ENCODE results near the gene SPIB.
"Not testable (repeated sequence)": the region's sequence is repeated elsewhere in the genome, so short reads cannot be mapped to it uniquely, and the experiment has no call there.

The SPIB gene

GRCh38 chr19:50390952-50391351, 27.8 kb upstream of the SPIB start:
- in situ Hi-C loops (cut with HindIII; ENCODE audit: low sequenced_read_pairs) = not testable (repeated sequence)

DNA sequence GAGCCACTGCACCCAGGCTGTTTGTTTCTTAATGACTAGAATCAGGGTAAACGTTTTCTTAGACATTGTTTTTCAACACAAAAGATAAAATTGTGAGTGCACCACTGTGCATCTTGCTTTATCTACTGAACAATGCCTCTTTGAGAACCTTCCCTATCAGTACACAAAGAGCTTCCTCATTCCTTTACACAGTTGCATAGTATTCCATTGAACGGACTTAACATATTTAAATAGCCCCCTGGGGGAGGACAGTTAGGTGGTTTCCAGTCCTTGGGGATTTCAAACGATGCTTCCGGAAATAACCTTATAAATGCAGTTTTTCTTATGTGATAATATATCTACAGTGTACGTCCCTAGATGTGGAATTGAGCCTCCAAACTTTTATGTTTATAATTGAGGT, 26.0 kb upstream of the SPIB start:
- in situ Hi-C loops (cut with HindIII; ENCODE audit: low sequenced_read_pairs) = no loop called here

- in situ Hi-C loops (cut with HindIII; ENCODE audit: low sequenced_read_pairs) = no loop called here
Measured at GRCh38 chr19:50393589-50393988, 25.1 kb upstream of the SPIB start.

GRCh38 chr19:50394017-50394416, 24.7 kb upstream of the SPIB start:
- in situ Hi-C loops (cut with HindIII; ENCODE audit: low sequenced_read_pairs) = no loop called here

DNA sequence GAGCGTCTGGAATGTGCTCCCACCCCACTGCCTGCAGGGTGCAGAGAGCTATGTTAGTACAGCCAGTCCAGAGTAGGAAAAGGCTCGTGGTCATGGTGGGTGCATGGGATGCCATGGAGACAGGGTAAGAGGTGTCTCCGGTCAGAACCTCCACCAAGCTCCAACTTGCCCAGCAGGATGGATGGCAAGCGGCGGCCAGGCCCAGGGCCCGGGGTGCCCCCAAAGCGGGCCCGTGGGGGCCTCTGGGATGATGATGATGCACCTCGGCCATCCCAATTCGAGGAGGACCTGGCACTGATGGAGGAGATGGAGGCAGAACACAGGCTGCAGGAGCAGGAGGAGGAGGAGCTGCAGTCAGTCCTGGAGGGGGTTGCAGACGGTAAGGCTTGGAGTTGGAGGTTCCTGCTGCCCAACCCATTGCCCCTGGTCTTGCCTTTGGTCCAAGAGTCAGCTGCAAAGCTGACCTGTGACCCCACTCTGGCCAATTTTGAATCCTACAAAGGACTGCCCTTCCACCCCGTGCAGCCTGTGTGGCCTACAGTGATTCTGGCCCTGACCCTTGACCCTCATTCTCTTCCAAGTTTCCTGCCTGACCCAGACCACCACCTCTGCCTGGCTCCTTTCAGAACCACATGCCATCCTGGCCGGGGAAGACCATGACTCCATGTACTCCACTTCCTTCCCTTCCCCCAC, 19.9 kb upstream of the SPIB start:
- in situ Hi-C loops (cut with HindIII; ENCODE audit: low sequenced_read_pairs) = no loop called here

DNA sequence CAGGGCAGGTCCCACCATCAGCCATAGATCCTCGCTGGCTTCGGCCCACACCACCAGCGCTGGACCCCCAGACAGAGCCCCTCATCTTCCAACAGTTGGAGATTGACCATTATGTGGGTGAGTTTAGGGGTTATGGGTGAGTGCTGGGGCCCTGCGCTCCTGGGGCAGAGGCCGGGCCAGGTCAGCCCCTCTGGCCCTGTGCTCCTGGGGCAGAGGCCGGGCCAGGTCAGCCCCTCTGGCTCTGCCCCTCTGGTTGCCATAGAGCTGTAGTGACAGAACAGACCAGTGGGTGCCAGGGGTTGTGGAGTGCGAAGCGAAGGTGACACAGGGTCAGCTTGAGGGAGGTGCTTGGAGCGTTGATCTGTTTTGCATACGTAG, 19.4 kb upstream of the SPIB start:
- in situ Hi-C loops (cut with HindIII; ENCODE audit: low sequenced_read_pairs) = no loop called here

GRCh38 chr19:50401605-50402450, 16.9 kb upstream of the SPIB start:
- in situ Hi-C loops (cut with HindIII; ENCODE audit: low sequenced_read_pairs) = no loop called here

GRCh38 chr19:50402544-50403301, 16.0 kb upstream of the SPIB start:
- in situ Hi-C loops (cut with HindIII; ENCODE audit: low sequenced_read_pairs) = no loop called here

DNA sequence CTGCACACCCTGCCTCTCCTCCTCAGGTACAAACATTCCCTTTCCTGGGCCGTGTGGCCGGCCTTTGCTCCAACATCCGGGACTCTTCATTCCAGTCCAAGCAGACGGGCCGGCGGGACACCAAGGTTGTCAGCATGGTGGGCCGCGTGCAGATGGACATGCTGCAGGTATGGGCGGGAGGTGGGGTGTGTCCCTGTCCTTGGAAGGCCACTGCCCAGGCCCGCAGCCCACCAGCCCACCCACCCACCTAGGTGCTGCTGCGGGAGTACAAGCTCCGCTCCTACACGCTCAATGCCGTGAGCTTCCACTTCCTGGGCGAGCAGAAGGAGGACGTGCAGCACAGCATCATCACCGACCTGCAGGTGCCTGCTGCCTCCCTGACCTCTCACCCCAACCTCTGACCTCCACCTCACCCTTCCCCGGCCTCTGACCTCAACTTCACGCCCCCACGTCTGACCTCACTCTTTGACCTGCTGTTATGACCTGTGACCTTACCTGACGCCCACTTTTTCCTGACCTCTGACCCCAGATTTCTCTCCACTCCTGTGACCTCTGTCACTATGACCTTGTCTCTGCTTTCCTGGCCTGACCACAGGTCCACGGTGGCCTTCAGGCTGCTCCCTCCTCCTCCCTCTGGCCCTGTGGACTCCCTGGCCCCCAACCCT, 12.4 kb upstream of the SPIB start:
- in situ Hi-C loops (cut with HindIII; ENCODE audit: low sequenced_read_pairs) = no loop called here

DNA sequence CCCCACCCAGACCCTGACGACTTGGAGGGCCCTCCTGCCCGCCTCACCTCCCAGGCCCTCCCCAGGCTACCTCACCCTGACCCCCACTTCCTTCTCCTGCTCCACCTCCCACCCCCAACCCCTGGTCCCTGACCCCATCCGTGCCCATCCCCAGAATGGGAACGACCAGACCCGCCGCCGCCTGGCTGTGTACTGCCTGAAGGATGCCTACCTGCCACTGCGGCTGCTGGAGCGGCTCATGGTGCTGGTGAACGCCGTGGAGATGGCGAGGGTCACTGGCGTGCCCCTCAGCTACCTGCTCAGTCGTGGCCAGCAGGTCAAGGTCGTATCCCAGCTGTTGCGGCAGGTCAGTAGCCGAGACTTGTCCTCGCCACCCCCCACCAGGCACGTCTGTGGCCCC, 11.9 kb upstream of the SPIB start:
- in situ Hi-C loops (cut with HindIII; ENCODE audit: low sequenced_read_pairs) = no loop called here

DNA sequence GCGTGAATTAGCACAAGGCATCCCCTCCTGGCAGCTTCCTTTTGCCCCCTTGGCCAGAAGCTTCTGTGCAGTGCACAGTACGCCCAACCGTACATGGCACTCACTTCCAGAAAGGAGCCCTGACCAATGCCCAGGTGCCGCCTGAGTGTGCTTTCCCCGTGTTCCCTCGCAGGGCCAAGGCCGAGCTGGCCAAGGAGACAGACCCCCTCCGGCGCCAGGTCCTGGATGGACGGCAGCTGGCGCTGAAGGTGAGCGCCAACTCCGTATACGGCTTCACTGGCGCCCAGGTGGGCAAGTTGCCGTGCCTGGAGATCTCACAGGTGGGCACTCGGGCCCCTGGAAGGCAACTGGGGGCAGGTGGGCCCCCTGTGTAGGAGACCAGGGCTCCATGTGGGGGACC, 9.4 kb upstream of the SPIB start:
- in situ Hi-C loops (cut with HindIII; ENCODE audit: low sequenced_read_pairs) = no loop called here

DNA sequence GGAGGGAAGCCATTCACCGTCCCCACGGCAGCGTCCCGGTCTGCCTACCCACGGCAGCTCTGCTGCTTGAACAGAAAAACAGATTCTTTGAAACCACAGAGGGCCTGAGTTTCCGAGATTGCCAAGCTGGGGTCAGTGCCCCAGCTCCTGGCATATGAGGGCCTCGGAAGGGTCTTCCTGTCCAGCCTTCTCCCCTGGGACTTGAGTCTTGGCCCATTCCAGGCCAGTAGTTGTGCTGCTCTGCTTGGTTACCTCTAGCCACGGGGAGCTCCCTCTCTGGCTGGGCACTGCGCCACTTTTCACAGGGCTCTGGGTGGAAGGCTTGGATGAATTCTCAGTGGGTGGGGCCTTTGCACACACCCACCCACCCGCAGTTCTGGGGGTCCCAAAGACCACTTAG, 8.6 kb upstream of the SPIB start:
- in situ Hi-C loops (cut with HindIII; ENCODE audit: low sequenced_read_pairs) = no loop called here

DNA sequence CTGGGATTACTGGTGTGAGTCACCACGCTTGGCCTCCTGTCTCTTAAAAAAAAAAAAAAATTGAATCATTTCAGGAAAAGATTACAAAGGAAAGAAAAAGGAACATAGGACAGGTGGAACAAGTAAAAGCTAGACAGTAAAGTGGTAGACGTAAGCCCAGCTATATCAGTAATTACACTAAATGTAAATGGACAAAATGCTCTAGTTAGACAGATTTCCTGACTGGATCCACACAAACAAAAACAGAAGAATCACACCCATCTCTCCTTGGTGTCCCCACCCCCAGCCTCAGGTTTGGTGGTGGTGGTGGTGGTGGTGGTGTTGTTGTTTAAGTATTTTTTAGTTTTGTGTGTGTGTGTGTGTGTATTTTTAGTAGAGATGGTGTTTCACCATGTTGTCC, 6.3 kb upstream of the SPIB start:
- in situ Hi-C loops (cut with HindIII; ENCODE audit: low sequenced_read_pairs) = no loop called here

GRCh38 chr19:50413096-50413495, 5.6 kb upstream of the SPIB start:
- in situ Hi-C loops (cut with HindIII; ENCODE audit: low sequenced_read_pairs) = no loop called here

- in situ Hi-C loops (cut with HindIII; ENCODE audit: low sequenced_read_pairs) = no loop called here
Measured at GRCh38 chr19:50413531-50413930, 5.2 kb upstream of the SPIB start.

- in situ Hi-C loops (cut with HindIII; ENCODE audit: low sequenced_read_pairs) = no loop called here
Measured at GRCh38 chr19:50414864-50415660, 3.7 kb upstream of the SPIB start.

- in situ Hi-C loops (cut with HindIII; ENCODE audit: low sequenced_read_pairs) = no loop called here
Measured at GRCh38 chr19:50415661-50416033, 3.1 kb upstream of the SPIB start.

DNA sequence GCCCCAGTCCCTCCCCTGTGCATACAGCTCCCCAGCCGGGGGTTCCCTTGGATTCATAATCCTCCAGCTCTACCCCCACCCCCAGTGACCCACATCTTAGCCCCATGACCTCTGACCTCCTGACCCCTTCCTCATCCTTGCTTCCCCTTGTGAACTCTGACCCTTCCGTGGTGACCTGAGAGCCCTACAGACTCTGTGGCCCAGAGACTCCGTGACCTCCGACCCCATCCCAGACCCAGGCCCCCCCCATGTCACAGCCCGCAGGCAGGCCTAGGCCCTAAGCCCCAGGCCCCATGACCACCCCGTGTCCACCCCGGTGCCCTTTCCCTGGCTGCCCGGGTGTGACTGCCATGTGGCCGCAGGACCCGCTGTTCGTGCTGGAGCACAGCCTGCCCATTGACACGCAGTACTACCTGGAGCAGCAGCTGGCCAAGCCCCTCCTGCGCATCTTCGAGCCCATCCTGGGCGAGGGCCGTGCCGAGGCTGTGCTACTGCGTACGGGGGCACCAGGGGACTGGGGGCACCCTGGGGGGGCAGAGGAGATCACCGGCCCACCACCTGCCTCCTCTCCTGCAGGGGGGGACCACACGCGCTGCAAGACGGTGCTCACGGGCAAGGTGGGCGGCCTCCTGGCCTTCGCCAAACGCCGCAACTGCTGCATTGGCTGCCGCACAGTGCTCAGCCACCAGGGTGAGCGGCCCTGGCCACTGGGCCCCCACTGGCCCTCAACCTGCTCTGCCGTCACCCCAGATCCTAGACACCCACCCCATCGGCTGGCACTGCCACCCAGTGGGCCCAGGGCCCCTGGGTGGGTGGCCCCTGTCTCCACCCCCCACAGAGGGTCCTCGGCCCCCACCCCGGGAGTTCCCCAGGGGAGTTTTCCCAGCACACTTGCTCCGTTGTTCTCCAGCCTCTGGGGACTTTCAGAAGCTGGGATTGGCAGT, 2.4 kb upstream of the SPIB start:
- in situ Hi-C loops (cut with HindIII; ENCODE audit: low sequenced_read_pairs) = no loop called here
